DND-41 (cell line): ENCODE data around the gene GREM2.

Source experiments
- ATAC-seq: fragments of 200-7000 bp; cut with Tn5 transposase; 3 replicates; pipeline ENCODE4 v1.9.1; 2021; ENCODE audit warnings: low read depth; ENCODE audit not compliant: insufficient read depth
- DNase-seq: peaks from one replicate; pipeline ENCODE4 v3.0.0-alpha.2; 2020
- H2AFZ ChIP-seq: 2 replicates; pipeline ENCODE4 v1.6.0; 2012; ENCODE audit warnings: low read depth, low read length
- H3K27ac ChIP-seq: 2 replicates; pipeline ENCODE4 v1.5.1; 2012; ENCODE audit warnings: low read length, inconsistent platforms
- H3K27me3 ChIP-seq: fragments of 200-600 bp; sonication (generic); 2 replicates; pipeline ENCODE4 v1.6.0; 2012; ENCODE audit warnings: low read length, mild to moderate bottlenecking, inconsistent platforms; ENCODE audit not compliant: insufficient read depth, poor library complexity
- H3K36me3 ChIP-seq: 2 replicates; pipeline ENCODE4 v1.5.1; 2012; ENCODE audit warnings: low read length, inconsistent platforms; ENCODE audit not compliant: insufficient read depth
- H3K4me1 ChIP-seq: 2 replicates; pipeline ENCODE4 v1.5.1; 2012; ENCODE audit warnings: mild to moderate bottlenecking, low read length; ENCODE audit not compliant: insufficient read depth
- H3K4me2 ChIP-seq: 2 replicates; pipeline ENCODE4 v1.6.0; 2012; ENCODE audit warnings: mild to moderate bottlenecking, moderate library complexity, low read length, inconsistent platforms; ENCODE audit not compliant: insufficient read depth
- H3K4me3 ChIP-seq, 2 experiments: fragments of 200-600 bp in 1 of 2; shearing (Covaris generic) in 1 of 2; 2 replicates each; pipeline ENCODE4 v1.5.1; 2012 to 2016; ENCODE audit warnings: inconsistent platforms in 2 of 2, low read length in 2 of 2, mild to moderate bottlenecking in 2 of 2, low read depth in 1 of 2, moderate library complexity in 1 of 2
- H3K79me2 ChIP-seq: 2 replicates; pipeline ENCODE4 v1.6.0; 2012; ENCODE audit warnings: low read length, inconsistent platforms; ENCODE audit not compliant: insufficient read depth
- H3K9ac ChIP-seq: 2 replicates; pipeline ENCODE4 v1.6.0; 2012; ENCODE audit warnings: low read depth, mild to moderate bottlenecking, inconsistent platforms, low read length, moderate library complexity
- H3K9me3 ChIP-seq: 2 replicates; pipeline ENCODE4 v1.5.1; 2012; ENCODE audit warnings: low read length, moderate library complexity, mild to moderate bottlenecking, inconsistent platforms; ENCODE audit not compliant: insufficient read depth, severe bottlenecking
- H4K20me1 ChIP-seq: 2 replicates; pipeline ENCODE4 v1.6.0; 2012; ENCODE audit warnings: low read length; ENCODE audit not compliant: insufficient read depth
- EZH2 ChIP-seq: IDR thresholded peaks from 3 replicates; pipeline ENCODE4 v1.6.1; 2012; ENCODE audit warnings: borderline replicate concordance, low read depth, mild to moderate bottlenecking, moderate library complexity, low read length, inconsistent platforms; ENCODE audit not compliant: severe bottlenecking
- TF ChIP-seq, protein P1 (sequence below): IDR thresholded peaks from 2 replicates; pipeline ENCODE4 v1.5.1; 2012; ENCODE audit warnings: borderline replicate concordance, low read length, moderate library complexity, mild to moderate bottlenecking; ENCODE audit not compliant: poor library complexity, severe bottlenecking; ENCODE audit errors: extremely low read depth

GREM2 gene

GRCh38 chr1:240555524-240555923 lies 56.4 kb downstream of the GREM2 start:
- H3K9me3 ChIP-seq: no peaks in the 10 kb centered on the region
- no peaks in the 10 kb centered on the region for H3K36me3 ChIP-seq
- H3K79me2 ChIP-seq: no peaks in the 10 kb centered on the region
- no peaks in the 10 kb centered on the region for H3K4me1 ChIP-seq
- no peak overlapping the region for H3K27ac ChIP-seq
- no peaks in the 10 kb centered on the region for H3K27me3 ChIP-seq
- H3K4me2 ChIP-seq: no peak overlapping the region
- ATAC-seq (no peak), DNase-seq (no peak)
- TF ChIP-seq EZH2: no peak
- TF ChIP-seq, protein P1, sequence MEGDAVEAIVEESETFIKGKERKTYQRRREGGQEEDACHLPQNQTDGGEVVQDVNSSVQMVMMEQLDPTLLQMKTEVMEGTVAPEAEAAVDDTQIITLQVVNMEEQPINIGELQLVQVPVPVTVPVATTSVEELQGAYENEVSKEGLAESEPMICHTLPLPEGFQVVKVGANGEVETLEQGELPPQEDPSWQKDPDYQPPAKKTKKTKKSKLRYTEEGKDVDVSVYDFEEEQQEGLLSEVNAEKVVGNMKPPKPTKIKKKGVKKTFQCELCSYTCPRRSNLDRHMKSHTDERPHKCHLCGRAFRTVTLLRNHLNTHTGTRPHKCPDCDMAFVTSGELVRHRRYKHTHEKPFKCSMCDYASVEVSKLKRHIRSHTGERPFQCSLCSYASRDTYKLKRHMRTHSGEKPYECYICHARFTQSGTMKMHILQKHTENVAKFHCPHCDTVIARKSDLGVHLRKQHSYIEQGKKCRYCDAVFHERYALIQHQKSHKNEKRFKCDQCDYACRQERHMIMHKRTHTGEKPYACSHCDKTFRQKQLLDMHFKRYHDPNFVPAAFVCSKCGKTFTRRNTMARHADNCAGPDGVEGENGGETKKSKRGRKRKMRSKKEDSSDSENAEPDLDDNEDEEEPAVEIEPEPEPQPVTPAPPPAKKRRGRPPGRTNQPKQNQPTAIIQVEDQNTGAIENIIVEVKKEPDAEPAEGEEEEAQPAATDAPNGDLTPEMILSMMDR: no peak
- H3K4me3 ChIP-seq: no peak overlapping the region
- H4K20me1 ChIP-seq: no peaks in the 10 kb centered on the region
- H2AFZ ChIP-seq: no peak overlapping the region
- H3K9ac ChIP-seq: no peak overlapping the region

GRCh38 chr1:240553351-240553750 lies 58.6 kb downstream of the GREM2 start:
- no peak overlapping the region for H3K4me2 ChIP-seq
- TF ChIP-seq, protein P1: no peak
- no peak for TF ChIP-seq EZH2
- no peaks in the 10 kb centered on the region for H3K79me2 ChIP-seq
- no peak for DNase-seq
- ATAC-seq: no peak
- no peaks in the 10 kb centered on the region for H3K36me3 ChIP-seq
- H3K4me1 ChIP-seq: no peaks in the 10 kb centered on the region
- no peak overlapping the region for H3K4me3 ChIP-seq
- no peaks in the 10 kb centered on the region for H3K27me3 ChIP-seq
- H4K20me1 ChIP-seq: no peaks in the 10 kb centered on the region
- H2AFZ ChIP-seq: no peak overlapping the region
- no peak overlapping the region for H3K27ac ChIP-seq
- H3K9ac ChIP-seq: no peak overlapping the region
- no peaks in the 10 kb centered on the region for H3K9me3 ChIP-seq

DNA sequence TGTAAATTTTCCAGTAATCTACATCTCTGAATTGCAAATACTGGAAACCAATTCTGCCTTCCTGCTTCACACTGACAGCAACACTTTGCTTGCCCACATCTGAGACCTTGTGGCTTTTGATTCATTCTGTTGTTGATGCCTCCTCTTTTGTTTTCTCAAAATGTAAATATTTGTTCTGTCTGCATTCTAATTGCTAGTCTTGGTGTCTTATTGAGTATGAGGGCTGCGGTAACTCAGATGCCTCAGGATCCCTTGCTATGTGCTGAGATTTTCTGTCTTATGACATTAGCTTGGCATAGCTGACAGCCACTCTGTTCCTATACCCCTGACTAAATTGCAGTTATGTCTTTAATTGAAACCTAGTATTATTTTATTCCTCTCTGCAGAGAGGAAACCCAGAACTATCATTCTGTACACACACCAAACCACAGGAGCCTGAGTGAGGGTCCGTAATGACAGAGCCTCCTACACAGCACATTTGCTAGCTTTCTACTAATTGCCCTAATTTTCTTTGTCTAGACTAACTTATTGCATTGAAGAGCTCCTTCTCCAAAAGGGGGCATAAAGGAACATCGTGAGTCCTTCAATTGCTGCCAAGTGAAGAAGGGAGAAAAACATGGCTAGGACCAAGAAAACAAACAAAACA lies 72.1 kb downstream of the GREM2 start:
- Histone ChIP-seq H4K20me1 (no peaks in the 10 kb centered on the region), H3K79me2 (no peaks in the 10 kb centered on the region), H3K27me3 (no peaks in the 10 kb centered on the region), H3K9me3 (no peaks in the 10 kb centered on the region), H3K9ac (no peak overlapping the region), H3K4me1 (peaks cover 13% of the 10 kb centered on the region), H2AFZ (no peak overlapping the region), H3K27ac (no peak overlapping the region), H3K4me2 (no peak overlapping the region), H3K36me3 (no peaks in the 10 kb centered on the region), H3K4me3 (no peak overlapping the region)
- ATAC-seq (peak; percentile 80), DNase-seq (peak; percentile 12)
- no peak for TF ChIP-seq EZH2
- TF ChIP-seq, protein P1: no peak
